ENCODE data around the gene PALMD. TPM values are rescaled to one million over a fixed set of nuclear protein-coding genes. Genes with fewer than 3 reads are reported as not detected.

Gene PALMD
- polyA plus RNA-seq, 3 donors, result not detected

DNA sequence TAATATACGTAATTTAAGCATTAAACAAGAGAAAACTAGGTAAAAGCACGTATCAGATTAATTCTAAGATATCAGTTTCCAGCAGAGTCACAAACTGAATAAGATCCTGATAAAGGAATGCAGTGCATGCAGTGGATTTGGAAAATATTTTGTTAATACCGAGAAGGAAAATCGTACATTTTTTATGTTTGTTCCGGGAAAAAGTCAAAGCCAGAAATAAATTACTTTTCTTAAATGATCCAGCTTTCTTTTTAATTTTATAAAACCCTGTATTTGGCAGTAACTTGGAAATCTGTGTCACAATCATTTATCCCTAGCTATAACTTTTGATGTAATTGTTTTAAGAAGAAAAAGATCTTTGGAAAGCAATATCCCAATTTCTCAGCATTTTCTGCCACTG, 955 bp downstream of the PALMD start:
- Mint-ChIP-seq H3K36me3 (no peaks in the 10 kb centered on the region), H3K4me3 (no peak overlapping the region), H3K9me3 (no peaks in the 10 kb centered on the region), H3K27ac (no peak overlapping the region), H3K4me1 (no peaks in the 10 kb centered on the region), H3K27me3 (ENCODE audit: low read depth in 3 of 3) (peaks cover 6 to 28% (median 8%) of the 10 kb centered on the region in 3 donors)
- H2AFZ ChIP-seq (ENCODE audit: insufficient read depth, low read depth, low read length, poor library complexity, severe bottlenecking), result no peak overlapping the region
- no peaks in the 10 kb centered on the region for H3K9me3 ChIP-seq (replicated peaks in 1 of 2; ENCODE audit: control insufficient read depth in 1 of 2, insufficient read depth in 1 of 2, low read length in 2 of 2)
- 100% methylated on average over 1 of the region's 5 CpGs for WGBS (ENCODE audit: insufficient coverage)
- TF ChIP-seq, protein P1, sequence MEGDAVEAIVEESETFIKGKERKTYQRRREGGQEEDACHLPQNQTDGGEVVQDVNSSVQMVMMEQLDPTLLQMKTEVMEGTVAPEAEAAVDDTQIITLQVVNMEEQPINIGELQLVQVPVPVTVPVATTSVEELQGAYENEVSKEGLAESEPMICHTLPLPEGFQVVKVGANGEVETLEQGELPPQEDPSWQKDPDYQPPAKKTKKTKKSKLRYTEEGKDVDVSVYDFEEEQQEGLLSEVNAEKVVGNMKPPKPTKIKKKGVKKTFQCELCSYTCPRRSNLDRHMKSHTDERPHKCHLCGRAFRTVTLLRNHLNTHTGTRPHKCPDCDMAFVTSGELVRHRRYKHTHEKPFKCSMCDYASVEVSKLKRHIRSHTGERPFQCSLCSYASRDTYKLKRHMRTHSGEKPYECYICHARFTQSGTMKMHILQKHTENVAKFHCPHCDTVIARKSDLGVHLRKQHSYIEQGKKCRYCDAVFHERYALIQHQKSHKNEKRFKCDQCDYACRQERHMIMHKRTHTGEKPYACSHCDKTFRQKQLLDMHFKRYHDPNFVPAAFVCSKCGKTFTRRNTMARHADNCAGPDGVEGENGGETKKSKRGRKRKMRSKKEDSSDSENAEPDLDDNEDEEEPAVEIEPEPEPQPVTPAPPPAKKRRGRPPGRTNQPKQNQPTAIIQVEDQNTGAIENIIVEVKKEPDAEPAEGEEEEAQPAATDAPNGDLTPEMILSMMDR (IDR thresholded peaks at IDR 0.05), result no peak
- peaks cover 12 to 16% of the 10 kb centered on the region in 2 donors for H3K27me3 ChIP-seq (ENCODE audit: control insufficient read depth in 2 of 2, insufficient read depth in 2 of 2, low read length in 2 of 2)
- no peaks in the 10 kb centered on the region for H4K20me1 ChIP-seq (ENCODE audit: insufficient read depth, low read length)
- H3K4me3 ChIP-seq (replicated peaks in 1 of 3; ENCODE audit: low read depth in 2 of 3, low read length in 3 of 3), result no peak overlapping the region
- H3K4me2 ChIP-seq (replicated peaks; ENCODE audit: extremely low read depth, low read length, poor library complexity, severe bottlenecking), result no peak overlapping the region
- no peaks in the 10 kb centered on the region for H3K4me1 ChIP-seq (ENCODE audit: control insufficient read depth in 1 of 2, insufficient read depth in 2 of 2, low read length in 2 of 2)
- H3K27ac ChIP-seq (ENCODE audit: low read depth in 1 of 2, low read length in 2 of 2), result no peak overlapping the region
- DNase-seq, result no peak
- H3K36me3 ChIP-seq (replicated peaks in 1 of 2; ENCODE audit: control insufficient read depth in 1 of 2, insufficient read depth in 2 of 2, low read length in 2 of 2), result no peaks in the 10 kb centered on the region
- no peaks in the 10 kb centered on the region for H3K79me2 ChIP-seq (ENCODE audit: insufficient read depth, low read length)
- intact Hi-C loops (cut with micrococcal nuclease), result no loop called here
- no peak overlapping the region for H3K9ac ChIP-seq (ENCODE audit: insufficient read depth, low read length, poor library complexity, severe bottlenecking)

GRCh38 chr1:99647490-99647889, 1.6 kb downstream of the PALMD start:
- H4K20me1 ChIP-seq (ENCODE audit: insufficient read depth, low read length), result no peaks in the 10 kb centered on the region
- H3K4me3 ChIP-seq (replicated peaks in 1 of 3; ENCODE audit: low read depth in 2 of 3, low read length in 3 of 3), result no peak overlapping the region
- no peaks in the 10 kb centered on the region for H3K36me3 ChIP-seq (replicated peaks in 1 of 2; ENCODE audit: control insufficient read depth in 1 of 2, insufficient read depth in 2 of 2, low read length in 2 of 2)
- TF ChIP-seq, protein P1 (IDR thresholded peaks at IDR 0.05), result no peak
- no peak for DNase-seq
- H3K4me2 ChIP-seq (replicated peaks; ENCODE audit: extremely low read depth, low read length, poor library complexity, severe bottlenecking), result no peak overlapping the region
- no peaks in the 10 kb centered on the region for H3K79me2 ChIP-seq (ENCODE audit: insufficient read depth, low read length)
- H3K4me3 Mint-ChIP-seq, result no peak overlapping the region
- no peaks in the 10 kb centered on the region for H3K4me1 ChIP-seq (ENCODE audit: control insufficient read depth in 1 of 2, insufficient read depth in 2 of 2, low read length in 2 of 2)
- H3K9ac ChIP-seq (ENCODE audit: insufficient read depth, low read length, poor library complexity, severe bottlenecking), result no peak overlapping the region
- no peaks in the 10 kb centered on the region for H3K4me1 Mint-ChIP-seq
- H3K27ac ChIP-seq (ENCODE audit: low read depth in 1 of 2, low read length in 2 of 2), result no peak overlapping the region
- H3K27me3 Mint-ChIP-seq (ENCODE audit: low read depth in 3 of 3), result peaks cover 8 to 30% (median 8%) of the 10 kb centered on the region in 3 donors
- WGBS (ENCODE audit: insufficient coverage), result no CpG with 5 or more reads among the region's 4 CpGs
- no peak overlapping the region for H3K27ac Mint-ChIP-seq
- no peaks in the 10 kb centered on the region for H3K36me3 Mint-ChIP-seq
- H2AFZ ChIP-seq (ENCODE audit: insufficient read depth, low read depth, low read length, poor library complexity, severe bottlenecking), result no peak overlapping the region
- H3K9me3 Mint-ChIP-seq, result peaks cover 0 to 2% (median 0%) of the 10 kb centered on the region in 7 donors
- intact Hi-C loops (cut with micrococcal nuclease), result no loop called here
- no peaks in the 10 kb centered on the region for H3K9me3 ChIP-seq (replicated peaks in 1 of 2; ENCODE audit: control insufficient read depth in 1 of 2, insufficient read depth in 1 of 2, low read length in 2 of 2)
- H3K27me3 ChIP-seq (ENCODE audit: control insufficient read depth in 2 of 2, insufficient read depth in 2 of 2, low read length in 2 of 2), result peaks cover 12 to 16% of the 10 kb centered on the region in 2 donors
